IPS-NIHi11 (cell line): ENCODE results near the gene TEAD4.

Experiments used
- DNase-seq: peaks from one replicate; pipeline ENCODE4 v3.0.0; 2012; ENCODE audit warnings: mixed read lengths, low spot score

The TEAD4 gene

GRCh38 chr12:3083241-3083920 is 124.2 kb downstream of the TEAD4 start:
- no peak for DNase-seq

DNA sequence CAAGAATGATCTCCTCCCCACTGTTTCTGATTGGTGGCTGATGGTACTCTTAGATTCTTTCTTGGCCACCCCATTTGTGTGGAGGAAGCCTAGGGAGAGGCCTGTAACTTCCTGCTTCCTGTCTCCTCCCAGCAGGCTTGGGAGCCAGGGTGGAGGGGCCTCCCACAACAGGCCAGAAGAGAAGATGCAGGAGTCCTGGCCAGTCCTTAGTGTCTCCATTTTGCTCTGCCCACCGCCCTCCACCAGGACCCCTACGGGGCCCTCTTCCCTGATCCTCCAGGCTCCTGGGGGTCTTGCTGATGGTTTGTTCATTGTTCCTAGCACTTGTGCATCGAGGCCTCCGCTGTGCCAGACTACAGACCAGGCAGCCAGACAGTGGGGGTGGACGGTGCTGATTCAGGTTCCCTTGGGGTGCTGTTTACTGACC is 124.7 kb downstream of the TEAD4 start:
- DNase-seq = no peak

- peak; percentile 67 for DNase-seq
These were observed 125.5 kb downstream of the TEAD4 start for GRCh38 chr12:3084742-3085141.

GRCh38 chr12:3085341-3086139 is 126.3 kb downstream of the TEAD4 start:
- no peak for DNase-seq

DNA sequence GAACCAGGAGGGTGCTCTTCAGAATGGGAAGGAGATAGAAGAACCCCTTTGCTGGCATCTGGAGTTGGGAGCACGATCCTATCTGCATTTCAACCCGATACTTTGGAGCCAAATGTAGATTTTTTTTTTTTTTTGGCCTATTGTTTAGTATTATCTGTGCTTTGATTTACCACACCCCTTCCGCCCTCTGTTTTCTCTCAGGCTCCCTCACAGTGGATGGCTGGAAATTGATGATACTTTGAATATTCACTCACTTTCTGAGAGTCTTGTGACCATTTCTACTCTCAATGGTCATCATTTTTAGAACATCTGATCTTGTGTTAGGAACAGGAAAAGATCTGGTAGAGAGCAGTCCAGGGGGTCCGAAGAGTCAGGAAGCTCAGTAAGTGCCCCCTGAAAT is 127.0 kb downstream of the TEAD4 start:
- no peak for DNase-seq

GRCh38 chr12:3086729-3087323 is 127.6 kb downstream of the TEAD4 start:
- no peak for DNase-seq

DNA sequence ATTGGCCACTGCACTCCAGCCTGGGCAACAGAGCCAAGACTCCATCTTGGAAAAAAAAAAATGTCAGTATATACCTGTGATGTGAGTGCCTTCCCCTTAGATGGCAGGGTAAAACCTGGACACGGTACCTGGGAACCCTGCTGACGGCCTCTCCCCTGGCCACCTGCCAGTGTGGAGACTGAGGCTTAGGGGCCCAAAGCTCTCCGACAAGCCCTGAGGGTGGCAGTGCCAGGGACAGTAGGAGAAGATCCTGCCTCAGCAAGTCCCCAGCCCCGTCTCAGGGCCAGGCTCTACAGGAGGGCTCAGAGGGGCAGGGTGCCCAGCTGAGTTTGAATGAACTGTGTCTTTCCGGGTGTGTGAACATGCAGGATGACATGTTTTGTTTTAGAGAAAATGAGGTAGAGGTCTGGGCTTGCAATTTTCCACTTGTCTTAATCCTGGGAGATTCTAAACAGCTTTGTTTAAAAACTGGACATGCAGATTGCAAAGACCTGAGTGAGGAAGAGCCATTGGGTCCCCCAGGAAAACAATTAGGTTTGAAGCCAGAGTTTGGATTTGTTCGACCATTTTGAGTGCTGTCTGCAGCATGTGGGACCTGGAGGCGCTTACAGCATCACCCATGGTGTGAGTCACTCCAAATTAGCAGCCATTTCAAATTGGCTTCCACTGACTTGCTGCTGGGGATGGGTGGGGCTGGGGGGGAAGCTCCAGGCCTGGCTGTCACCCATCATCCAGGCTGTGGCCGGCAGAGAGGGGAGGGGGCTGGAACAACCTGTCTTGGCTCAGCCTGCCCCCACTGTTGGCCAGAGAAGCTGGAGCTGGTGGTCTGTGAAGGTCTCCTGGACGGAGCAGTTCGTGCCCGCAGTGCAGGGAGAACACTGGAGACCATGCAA is 128.8 kb downstream of the TEAD4 start:
- DNase-seq = no peak

DNA sequence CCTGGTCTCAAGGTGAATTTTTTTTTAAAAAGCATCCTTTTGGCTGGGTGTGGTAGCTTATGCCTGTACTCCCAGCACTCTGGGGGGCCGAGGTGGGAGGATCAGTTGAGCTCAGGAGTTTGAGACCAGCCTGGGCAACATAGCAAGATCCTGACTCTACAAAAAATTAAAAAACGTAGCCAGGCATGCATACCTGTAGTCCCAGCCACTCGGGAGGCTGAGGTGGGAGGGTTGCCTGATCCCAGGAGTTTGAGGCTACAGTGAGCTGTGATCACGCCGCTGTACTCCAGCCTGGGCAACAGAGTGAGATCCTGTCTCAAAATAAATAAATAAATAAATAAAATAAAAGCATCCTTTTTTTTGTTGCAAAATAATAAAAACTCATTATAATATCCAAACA is 130.4 kb downstream of the TEAD4 start:
- DNase-seq = no peak
